Cerebellar nuclear complex (tissue), 1 donor: ENCODE data around the gene DHDH.
"Not testable (repeated sequence)": the region's sequence is repeated elsewhere in the genome, so short reads cannot be mapped to it uniquely, and the experiment has no call there.

Source experiments
- DNase-seq, 2 experiments: peaks; one replicate each; lab custom pipeline; 2025; lab: John Stamatoyannopoulos, UW

DHDH gene

GRCh38 chr19:48933382-48933932, at the start of gene DHDH:
Gene DHDH (plus strand): TSS chr19:48933699. CDS start chr19:48933722, 23 bp downstream.
- peak in 1 of 2 experiments; percentile 66 for DNase-seq

GRCh38 chr19:48883726-48884125, 49.8 kb upstream of the DHDH start:
- no peak for DNase-seq

GRCh38 chr19:48887861-48888612, 45.5 kb upstream of the DHDH start:
- no peak for DNase-seq

GRCh38 chr19:48889496-48889895, 44.0 kb upstream of the DHDH start:
- DNase-seq = not testable (repeated sequence)

- DNase-seq = no peak
Observed at GRCh38 chr19:48890551-48890950, 42.9 kb upstream of the DHDH start.

GRCh38 chr19:48895226-48895625, 38.3 kb upstream of the DHDH start:
- DNase-seq = no peak

- DNase-seq = peak in 1 of 2 experiments; percentile 18
Observed at GRCh38 chr19:48896191-48896720, 37.2 kb upstream of the DHDH start.

- DNase-seq = no peak
Observed at GRCh38 chr19:48897181-48897580, 36.3 kb upstream of the DHDH start.

GRCh38 chr19:48899386-48899749, 34.1 kb upstream of the DHDH start:
- not testable (repeated sequence) for DNase-seq

GRCh38 chr19:48899781-48900476, 33.6 kb upstream of the DHDH start, which contains the start of gene NUCB1:
Gene NUCB1 (plus strand): TSS chr19:48900312. CDS start chr19:48900797, 485 bp downstream.
- peak; percentile 84 to 93 for DNase-seq

GRCh38 chr19:48900477-48901406, 32.8 kb upstream of the DHDH start:
- DNase-seq = no peak

GRCh38 chr19:48902291-48902690, 31.2 kb upstream of the DHDH start:
- DNase-seq = not testable (repeated sequence)

GRCh38 chr19:48903788-48904187, 29.7 kb upstream of the DHDH start:
- not testable (repeated sequence) for DNase-seq

- no peak for DNase-seq
Observed at GRCh38 chr19:48905664-48906063, 27.8 kb upstream of the DHDH start.

GRCh38 chr19:48906324-48906723, 27.2 kb upstream of the DHDH start:
- DNase-seq = no peak

- DNase-seq = no peak
Observed at GRCh38 chr19:48907671-48908070, 25.8 kb upstream of the DHDH start.

GRCh38 chr19:48909424-48910077, 23.9 kb upstream of the DHDH start:
- not testable (repeated sequence) for DNase-seq

- no peak for DNase-seq
Observed at GRCh38 chr19:48910803-48911202, 22.7 kb upstream of the DHDH start.

- no peak for DNase-seq
Observed at GRCh38 chr19:48913114-48913889, 20.2 kb upstream of the DHDH start.

GRCh38 chr19:48914181-48914580, 19.3 kb upstream of the DHDH start:
- DNase-seq = no peak
